Measurements from ENCODE around the gene SLC15A1. TPM values are rescaled to one million over a fixed set of nuclear protein-coding genes. Genes with fewer than 3 reads are reported as not detected.

SLC15A1 gene
- total RNA-seq, 1 experiment from 2014 or later: 2.6 TPM

GRCh38 chr13:98781045-98781444 is 28.6 kb upstream of the SLC15A1 start (continued):
- TF ChIP-seq EGR1 (IDR thresholded peaks at IDR 0.05; ENCODE audit: low read depth): no peak

- ChIA-PET CTCF (no interaction called here), POLR2A (no interaction called here), RAD21 (ENCODE audit: low non-redundant PET in 1 of 2, low total read pairs in 2 of 2, uncharacterized antibody in 2 of 2, unreplicated experiment in 2 of 2) (no interaction called here)
- intact Hi-C loops (cut with micrococcal nuclease): no loop called here
- ATAC-seq (no peak), DNase-seq (ENCODE audit: low read depth, low spot score) (no peak)
- Histone ChIP-seq H3K4me2 (ENCODE audit: low read length) (no peak overlapping the region), H3K79me2 (ENCODE audit: insufficient read depth, low read length) (no peaks in the 10 kb centered on the region), H2AFZ (ENCODE audit: low read depth, low read length, poor library complexity, severe bottlenecking) (no peak overlapping the region), H3K9me2 (ENCODE audit: insufficient read depth) (no peaks in the 10 kb centered on the region), H3K27me3 (ENCODE audit: insufficient read depth, low read length) (no peaks in the 10 kb centered on the region), H3K9me3 (ENCODE audit: control insufficient read depth in 1 of 2, insufficient read depth in 1 of 2, low read depth in 1 of 2, low read length in 2 of 2) (no peaks in the 10 kb centered on the region), H3K27ac (ENCODE audit: low read depth, low read length) (no peak overlapping the region), H4K20me1 (ENCODE audit: insufficient read depth) (no peaks in the 10 kb centered on the region), H3K4me1 (ENCODE audit: control insufficient read depth in 1 of 2, insufficient read depth in 2 of 2, low read length in 2 of 2) (peaks cover 13 to 31% of the 10 kb centered on the region in 2 experiments), H3K36me3 (ENCODE audit: control insufficient read depth in 1 of 2, insufficient read depth in 2 of 2, low read length in 2 of 2) (no peaks in the 10 kb centered on the region), H3K9ac (ENCODE audit: low read length) (no peak overlapping the region), H3K4me3 (replicated peaks in 1 of 2; ENCODE audit: low read depth in 1 of 2, low read length in 2 of 2) (no peak overlapping the region)
- BruUV-seq (replicated peaks): no TSS peak
- no peak for TF ChIP-seq EGR1 (IDR thresholded peaks at IDR 0.05; ENCODE audit: low read depth)
- no peak for TF ChIP-seq RAD21 (IDR thresholded peaks at IDR 0.05; ENCODE audit: low read depth)
- TF ChIP-seq REST (IDR thresholded peaks at IDR 0.05; ENCODE audit: low read depth): no peak
- no peak for TF ChIP-seq FOSL1 (IDR thresholded peaks at IDR 0.05; ENCODE audit: low read depth)
- no peak for TF ChIP-seq ZNF274 (IDR thresholded peaks at IDR 0.05; ENCODE audit: low read depth, low read length)
- TF ChIP-seq ATF3 (IDR thresholded peaks at IDR 0.05): no peak
These were observed 28.0 kb upstream of the SLC15A1 start for GRCh38 chr13:98780451-98780850.

All from HCT116 (cell line).